HG03095 (cell line): ENCODE data around the gene DDX39B.
"Not testable (repeated sequence)": the region's sequence is repeated elsewhere in the genome, so short reads cannot be mapped to it uniquely, and the experiment has no call there.

Source experiments
- ATAC-seq: cut with Tn5 transposase; IDR thresholded peaks from one replicate; pipeline ENCODE4 v1.9.1; 2021; ENCODE audit warnings: moderate library complexity; ENCODE audit not compliant: unreplicated experiment

Gene DDX39B

GRCh38 chr6:31487674-31488073, 54.1 kb downstream of the DDX39B start:
- ATAC-seq: not testable (repeated sequence)

- ATAC-seq: not testable (repeated sequence)
Measured at GRCh38 chr6:31486065-31486837, 55.6 kb downstream of the DDX39B start.

GRCh38 chr6:31485055-31485454, 56.7 kb downstream of the DDX39B start:
- ATAC-seq: no peak

- ATAC-seq: no peak
Measured at GRCh38 chr6:31483392-31483791, 58.4 kb downstream of the DDX39B start.

- ATAC-seq: no peak
Measured at GRCh38 chr6:31480574-31480973, 61.2 kb downstream of the DDX39B start.
